Measurements from ENCODE around the gene ST8SIA2.
"Not testable (repeated sequence)": the region's sequence is repeated elsewhere in the genome, so short reads cannot be mapped to it uniquely, and the experiment has no call there.

ST8SIA2 gene

DNA sequence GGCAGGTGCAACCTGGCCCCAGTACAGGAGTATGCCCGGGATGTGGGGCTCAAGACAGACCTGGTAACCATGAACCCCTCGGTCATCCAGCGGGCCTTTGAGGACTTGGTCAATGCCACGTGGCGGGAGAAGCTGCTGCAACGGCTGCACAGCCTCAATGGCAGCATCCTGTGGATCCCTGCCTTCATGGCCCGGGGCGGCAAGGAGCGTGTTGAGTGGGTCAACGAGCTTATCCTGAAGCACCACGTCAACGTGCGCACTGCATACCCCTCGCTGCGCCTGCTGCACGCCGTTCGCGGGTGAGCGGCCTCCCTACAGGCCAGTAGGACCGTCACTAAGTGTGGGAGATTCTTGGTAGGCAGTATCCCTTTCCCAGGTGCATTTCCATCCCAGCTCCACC, 51.0 kb downstream of the ST8SIA2 start:
- DNase-seq, result no peak

- no peak for DNase-seq
These were observed 54.7 kb downstream of the ST8SIA2 start for GRCh38 chr15:92448370-92448769.

DNA sequence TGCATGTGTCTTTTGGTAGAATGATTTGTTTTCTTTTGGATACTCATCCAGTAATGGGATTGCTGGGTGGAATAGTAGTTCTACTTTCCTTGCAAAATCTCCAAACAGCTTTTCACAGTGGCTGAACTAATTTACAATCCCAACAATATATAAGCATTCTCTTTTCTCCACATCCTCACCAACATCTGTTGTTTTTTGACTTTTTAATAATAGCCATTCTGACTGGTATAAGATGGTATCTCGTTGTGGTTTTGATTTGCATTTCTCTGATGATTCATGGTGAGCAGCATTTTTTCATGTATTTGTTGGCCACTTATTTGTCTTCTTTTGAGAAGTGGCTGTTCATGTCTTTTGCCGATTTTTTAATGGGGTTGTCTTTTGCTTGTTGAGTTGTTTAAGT, 55.8 kb downstream of the ST8SIA2 start:
- no peak for DNase-seq

DNA sequence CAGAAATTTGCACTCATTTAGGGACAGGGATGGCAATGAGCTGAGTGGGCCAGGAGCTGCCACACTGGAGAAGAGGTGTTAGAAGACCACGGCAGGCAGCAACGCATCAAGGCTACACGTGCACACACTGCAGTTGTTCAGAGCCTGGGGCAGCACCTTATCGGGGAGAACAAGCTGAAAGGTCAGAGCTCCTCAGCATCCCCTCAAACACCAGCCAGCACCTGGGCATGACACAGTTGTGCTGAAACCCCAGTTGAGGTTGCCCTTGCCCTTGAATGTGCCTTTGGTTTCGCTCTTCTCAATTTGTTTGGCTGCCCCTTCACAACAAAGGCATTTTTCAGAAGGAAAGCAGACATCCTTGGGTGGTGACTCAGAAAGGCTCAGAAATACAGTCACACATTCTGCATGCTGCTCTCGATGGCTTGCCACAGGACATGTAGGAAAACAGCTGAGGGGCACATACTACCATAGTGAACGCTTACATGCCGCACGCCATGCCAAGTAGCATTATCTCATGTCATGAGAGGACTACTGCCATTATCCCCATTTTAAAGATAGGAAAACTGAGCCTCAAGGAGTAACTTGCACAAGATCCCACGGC, 57.6 kb downstream of the ST8SIA2 start:
- peak in 1 of 2 experiments; percentile 32 for DNase-seq

GRCh38 chr15:92452143-92452542, 58.5 kb downstream of the ST8SIA2 start:
- DNase-seq, result no peak

GRCh38 chr15:92453607-92454006, 59.9 kb downstream of the ST8SIA2 start:
- no peak for DNase-seq

- DNase-seq, result no peak
These were observed 60.9 kb downstream of the ST8SIA2 start for GRCh38 chr15:92454555-92455105.

- DNase-seq, result no peak
These were observed 61.6 kb downstream of the ST8SIA2 start for GRCh38 chr15:92455271-92455670.

- no peak for DNase-seq
These were observed 63.9 kb downstream of the ST8SIA2 start for GRCh38 chr15:92457471-92458041.

DNA sequence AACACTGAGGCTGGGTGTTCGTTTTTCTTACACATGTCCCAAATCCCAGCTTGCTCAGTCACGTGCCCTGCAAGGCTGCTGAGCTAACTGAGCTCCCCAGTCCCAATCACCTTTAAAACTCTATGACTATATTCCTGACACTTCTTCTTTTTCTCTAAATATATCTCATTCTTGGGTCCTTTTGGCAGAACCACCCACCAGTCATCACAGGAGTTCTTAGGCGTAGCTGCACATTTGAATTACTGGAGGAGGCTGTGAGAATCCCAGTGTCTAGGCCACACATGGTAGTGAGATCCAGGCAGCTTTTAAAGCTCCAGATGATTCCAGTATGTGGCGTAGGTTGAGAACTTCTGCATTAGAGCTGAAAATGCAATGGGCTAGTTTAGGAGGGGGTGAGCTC, 66.3 kb downstream of the ST8SIA2 start:
- no peak for DNase-seq

GRCh38 chr15:92462424-92463125, 68.9 kb downstream of the ST8SIA2 start:
- DNase-seq, result no peak

GRCh38 chr15:92463352-92463751, 69.7 kb downstream of the ST8SIA2 start:
- DNase-seq, result no peak

DNA sequence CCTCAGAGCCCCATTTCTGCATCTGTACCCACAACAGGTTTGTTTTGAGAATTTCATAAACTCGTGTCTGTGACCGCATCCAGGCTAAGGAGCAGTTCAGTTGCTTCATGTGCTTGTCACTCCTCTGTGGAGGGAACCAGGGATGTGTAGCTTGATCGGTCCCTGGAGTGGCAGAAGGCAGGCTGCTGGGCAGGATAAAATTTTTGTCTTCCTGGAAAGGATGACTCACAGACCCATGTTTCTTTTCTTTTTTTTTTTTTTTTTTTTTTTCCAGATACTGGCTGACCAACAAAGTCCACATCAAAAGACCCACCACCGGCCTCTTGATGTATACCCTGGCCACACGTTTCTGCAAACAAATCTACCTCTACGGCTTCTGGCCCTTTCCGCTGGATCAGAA, 70.1 kb downstream of the ST8SIA2 start:
- DNase-seq, result no peak

DNA sequence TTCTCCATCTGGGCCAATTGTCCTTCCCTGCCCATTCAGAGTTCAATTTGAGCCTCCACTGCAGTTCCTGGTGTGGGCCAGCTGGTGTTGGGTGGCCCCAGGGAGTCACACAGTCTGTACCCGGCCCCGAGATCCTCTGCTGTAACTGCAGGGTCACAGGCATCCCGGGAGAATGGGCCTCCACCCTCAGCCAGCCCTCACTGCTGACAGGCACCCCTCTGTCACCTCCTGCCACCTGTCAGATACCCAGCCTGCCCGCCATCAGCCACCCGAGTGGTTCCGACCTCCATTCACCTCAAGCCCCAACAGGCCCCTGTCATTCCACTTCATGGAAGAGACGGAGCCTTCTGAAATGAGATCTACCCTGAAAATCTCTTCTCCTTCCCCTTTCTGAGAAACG, 73.2 kb downstream of the ST8SIA2 start:
- no peak for DNase-seq

DNA sequence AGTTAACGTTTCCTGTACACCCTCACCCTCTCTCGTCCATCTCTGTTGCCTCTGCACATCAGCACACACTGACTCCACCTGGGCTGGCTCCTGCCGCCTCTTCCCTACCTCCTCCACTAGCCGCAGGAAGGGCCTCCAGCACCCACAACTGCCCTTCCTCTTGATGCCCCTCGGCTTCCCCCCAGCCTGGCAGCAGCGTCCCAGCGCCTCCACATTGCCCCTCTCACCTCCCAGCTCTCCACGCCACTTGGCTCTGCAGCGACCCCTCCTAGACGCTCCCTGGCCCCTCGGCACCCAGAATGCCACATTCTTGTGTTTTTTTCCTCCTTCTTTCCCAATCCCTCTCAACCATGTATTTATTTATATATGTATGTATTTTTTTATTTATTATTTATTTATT, 73.6 kb downstream of the ST8SIA2 start:
- no peak for DNase-seq

GRCh38 chr15:92468991-92469390, 75.3 kb downstream of the ST8SIA2 start:
- no peak for DNase-seq

DNA sequence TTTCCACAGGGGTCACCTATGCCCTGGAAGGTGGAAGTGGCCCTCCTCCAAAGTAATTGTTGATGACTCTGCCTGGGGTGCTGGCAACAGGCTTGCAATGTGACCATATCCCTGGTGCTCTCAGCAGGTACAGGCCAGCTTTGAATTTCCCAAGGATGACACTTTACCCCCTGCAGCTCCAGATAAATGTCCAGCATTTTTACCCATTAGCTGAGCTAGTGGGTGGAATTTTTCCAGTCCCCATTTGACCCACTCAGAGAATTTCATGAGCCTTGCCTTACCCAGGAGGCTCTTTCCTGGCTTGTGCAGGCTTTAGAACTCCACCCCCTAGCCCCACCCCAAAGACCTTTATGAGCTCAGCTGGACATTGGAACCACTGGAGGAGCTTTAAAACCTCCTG, 77.6 kb downstream of the ST8SIA2 start:
- no peak for DNase-seq

GRCh38 chr15:92473756-92474155, 80.1 kb downstream of the ST8SIA2 start:
- DNase-seq, result no peak

GRCh38 chr15:92479730-92480129, 86.0 kb downstream of the ST8SIA2 start:
- not testable (repeated sequence) for DNase-seq

DNA sequence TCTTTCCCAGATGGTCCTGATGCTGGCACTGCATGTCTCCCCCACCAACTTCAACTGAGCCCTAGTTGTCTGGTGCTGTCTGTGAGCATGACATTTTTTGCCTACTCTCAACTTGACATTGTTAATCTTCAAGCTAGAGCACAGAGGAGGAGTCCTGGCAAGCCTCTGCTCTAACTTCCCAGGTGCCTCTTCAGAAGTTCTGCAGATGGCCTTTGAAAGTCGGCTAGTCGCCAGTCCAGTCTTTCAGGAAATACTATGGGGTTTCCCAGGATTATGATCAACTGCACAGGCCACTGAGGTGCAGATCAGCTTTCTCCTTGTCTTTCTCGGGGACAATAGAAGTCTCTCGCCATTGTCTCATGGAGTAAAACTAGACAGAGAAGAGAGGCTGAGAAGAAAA, 86.7 kb downstream of the ST8SIA2 start:
- DNase-seq, result no peak

GRCh38 chr15:92485441-92485840, 91.8 kb downstream of the ST8SIA2 start:
- DNase-seq, result no peak

DNA sequence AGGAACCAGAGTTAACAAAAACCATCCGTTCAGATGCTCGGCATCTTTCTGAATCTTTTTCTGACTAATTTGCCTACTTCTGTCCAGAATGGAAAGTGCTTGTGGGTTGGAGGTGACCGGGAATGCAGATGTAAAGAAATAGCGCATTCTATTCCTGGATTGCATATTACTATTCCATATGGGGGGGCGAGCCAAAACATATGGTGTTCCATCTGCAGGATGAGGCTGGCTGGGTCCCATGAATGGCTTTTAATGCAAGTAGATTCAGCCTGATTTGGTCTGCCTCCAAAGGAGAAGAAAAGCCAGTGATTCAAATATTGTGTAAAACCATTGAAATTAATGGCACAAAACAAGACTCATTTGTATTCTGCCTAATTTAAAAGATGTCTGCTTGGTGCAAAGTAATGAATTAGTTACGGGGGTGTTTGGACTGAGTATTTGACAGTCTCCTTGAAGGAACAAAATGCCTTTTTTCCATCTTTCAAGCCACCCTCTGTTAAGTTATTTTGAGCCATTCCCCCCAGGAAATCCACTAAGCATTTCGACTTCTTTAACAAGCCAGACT, 99.0 kb downstream of the ST8SIA2 start:
- no peak for DNase-seq

- DNase-seq, result no peak
These were observed 101.2 kb downstream of the ST8SIA2 start for GRCh38 chr15:92494806-92495336.

- DNase-seq, result no peak
These were observed 101.8 kb downstream of the ST8SIA2 start for GRCh38 chr15:92495446-92495845.

All from SW 1271 (cell line).